ENCODE data around the gene CXXC1. TPM values are rescaled to one million over a fixed set of nuclear protein-coding genes. Genes with fewer than 3 reads are reported as not detected.

The CXXC1 gene
- total and polyA plus RNA-seq, 2 of the 8 experiments (the other 6 are each of a cell fraction or from before 2014, with no cell fraction given), result 73.3 to 136 TPM

- TF ChIP-seq, protein P1, sequence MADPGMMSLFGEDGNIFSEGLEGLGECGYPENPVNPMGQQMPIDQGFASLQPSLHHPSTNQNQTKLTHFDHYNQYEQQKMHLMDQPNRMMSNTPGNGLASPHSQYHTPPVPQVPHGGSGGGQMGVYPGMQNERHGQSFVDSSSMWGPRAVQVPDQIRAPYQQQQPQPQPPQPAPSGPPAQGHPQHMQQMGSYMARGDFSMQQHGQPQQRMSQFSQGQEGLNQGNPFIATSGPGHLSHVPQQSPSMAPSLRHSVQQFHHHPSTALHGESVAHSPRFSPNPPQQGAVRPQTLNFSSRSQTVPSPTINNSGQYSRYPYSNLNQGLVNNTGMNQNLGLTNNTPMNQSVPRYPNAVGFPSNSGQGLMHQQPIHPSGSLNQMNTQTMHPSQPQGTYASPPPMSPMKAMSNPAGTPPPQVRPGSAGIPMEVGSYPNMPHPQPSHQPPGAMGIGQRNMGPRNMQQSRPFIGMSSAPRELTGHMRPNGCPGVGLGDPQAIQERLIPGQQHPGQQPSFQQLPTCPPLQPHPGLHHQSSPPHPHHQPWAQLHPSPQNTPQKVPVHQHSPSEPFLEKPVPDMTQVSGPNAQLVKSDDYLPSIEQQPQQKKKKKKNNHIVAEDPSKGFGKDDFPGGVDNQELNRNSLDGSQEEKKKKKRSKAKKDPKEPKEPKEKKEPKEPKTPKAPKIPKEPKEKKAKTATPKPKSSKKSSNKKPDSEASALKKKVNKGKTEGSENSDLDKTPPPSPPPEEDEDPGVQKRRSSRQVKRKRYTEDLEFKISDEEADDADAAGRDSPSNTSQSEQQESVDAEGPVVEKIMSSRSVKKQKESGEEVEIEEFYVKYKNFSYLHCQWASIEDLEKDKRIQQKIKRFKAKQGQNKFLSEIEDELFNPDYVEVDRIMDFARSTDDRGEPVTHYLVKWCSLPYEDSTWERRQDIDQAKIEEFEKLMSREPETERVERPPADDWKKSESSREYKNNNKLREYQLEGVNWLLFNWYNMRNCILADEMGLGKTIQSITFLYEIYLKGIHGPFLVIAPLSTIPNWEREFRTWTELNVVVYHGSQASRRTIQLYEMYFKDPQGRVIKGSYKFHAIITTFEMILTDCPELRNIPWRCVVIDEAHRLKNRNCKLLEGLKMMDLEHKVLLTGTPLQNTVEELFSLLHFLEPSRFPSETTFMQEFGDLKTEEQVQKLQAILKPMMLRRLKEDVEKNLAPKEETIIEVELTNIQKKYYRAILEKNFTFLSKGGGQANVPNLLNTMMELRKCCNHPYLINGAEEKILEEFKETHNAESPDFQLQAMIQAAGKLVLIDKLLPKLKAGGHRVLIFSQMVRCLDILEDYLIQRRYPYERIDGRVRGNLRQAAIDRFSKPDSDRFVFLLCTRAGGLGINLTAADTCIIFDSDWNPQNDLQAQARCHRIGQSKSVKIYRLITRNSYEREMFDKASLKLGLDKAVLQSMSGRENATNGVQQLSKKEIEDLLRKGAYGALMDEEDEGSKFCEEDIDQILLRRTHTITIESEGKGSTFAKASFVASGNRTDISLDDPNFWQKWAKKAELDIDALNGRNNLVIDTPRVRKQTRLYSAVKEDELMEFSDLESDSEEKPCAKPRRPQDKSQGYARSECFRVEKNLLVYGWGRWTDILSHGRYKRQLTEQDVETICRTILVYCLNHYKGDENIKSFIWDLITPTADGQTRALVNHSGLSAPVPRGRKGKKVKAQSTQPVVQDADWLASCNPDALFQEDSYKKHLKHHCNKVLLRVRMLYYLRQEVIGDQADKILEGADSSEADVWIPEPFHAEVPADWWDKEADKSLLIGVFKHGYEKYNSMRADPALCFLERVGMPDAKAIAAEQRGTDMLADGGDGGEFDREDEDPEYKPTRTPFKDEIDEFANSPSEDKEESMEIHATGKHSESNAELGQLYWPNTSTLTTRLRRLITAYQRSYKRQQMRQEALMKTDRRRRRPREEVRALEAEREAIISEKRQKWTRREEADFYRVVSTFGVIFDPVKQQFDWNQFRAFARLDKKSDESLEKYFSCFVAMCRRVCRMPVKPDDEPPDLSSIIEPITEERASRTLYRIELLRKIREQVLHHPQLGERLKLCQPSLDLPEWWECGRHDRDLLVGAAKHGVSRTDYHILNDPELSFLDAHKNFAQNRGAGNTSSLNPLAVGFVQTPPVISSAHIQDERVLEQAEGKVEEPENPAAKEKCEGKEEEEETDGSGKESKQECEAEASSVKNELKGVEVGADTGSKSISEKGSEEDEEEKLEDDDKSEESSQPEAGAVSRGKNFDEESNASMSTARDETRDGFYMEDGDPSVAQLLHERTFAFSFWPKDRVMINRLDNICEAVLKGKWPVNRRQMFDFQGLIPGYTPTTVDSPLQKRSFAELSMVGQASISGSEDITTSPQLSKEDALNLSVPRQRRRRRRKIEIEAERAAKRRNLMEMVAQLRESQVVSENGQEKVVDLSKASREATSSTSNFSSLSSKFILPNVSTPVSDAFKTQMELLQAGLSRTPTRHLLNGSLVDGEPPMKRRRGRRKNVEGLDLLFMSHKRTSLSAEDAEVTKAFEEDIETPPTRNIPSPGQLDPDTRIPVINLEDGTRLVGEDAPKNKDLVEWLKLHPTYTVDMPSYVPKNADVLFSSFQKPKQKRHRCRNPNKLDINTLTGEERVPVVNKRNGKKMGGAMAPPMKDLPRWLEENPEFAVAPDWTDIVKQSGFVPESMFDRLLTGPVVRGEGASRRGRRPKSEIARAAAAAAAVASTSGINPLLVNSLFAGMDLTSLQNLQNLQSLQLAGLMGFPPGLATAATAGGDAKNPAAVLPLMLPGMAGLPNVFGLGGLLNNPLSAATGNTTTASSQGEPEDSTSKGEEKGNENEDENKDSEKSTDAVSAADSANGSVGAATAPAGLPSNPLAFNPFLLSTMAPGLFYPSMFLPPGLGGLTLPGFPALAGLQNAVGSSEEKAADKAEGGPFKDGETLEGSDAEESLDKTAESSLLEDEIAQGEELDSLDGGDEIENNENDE (IDR thresholded peaks at IDR 0.05; ENCODE audit: insufficient replicate concordance, low read length), result no peak
- TF ChIP-seq CEBPB (IDR thresholded peaks at IDR 0.05; ENCODE audit: low read depth, low read length), result no peak
- TF ChIP-seq MAX (IDR thresholded peaks at IDR 0.05), result peak; percentile 40
- TF ChIP-seq PHF8 (conservative IDR thresholded peaks at IDR 0.05; ENCODE audit: low read depth, low read length), result peak; percentile 64; the same call in 1 of the 2 replicates
- no peak for TF ChIP-seq POLR2AphosphoS5 (IDR thresholded peaks at IDR 0.05; ENCODE audit: low read depth, low read length)
- peak; percentile 26; the same call in 1 of the 2 replicates for TF ChIP-seq TCF12 (IDR thresholded peaks at IDR 0.05; ENCODE audit: low read depth, low read length)
- TF ChIP-seq EZH2 (IDR thresholded peaks at IDR 0.05; ENCODE audit: low read depth, low read length, severe bottlenecking), result no peak
- TF ChIP-seq ATF3 (IDR thresholded peaks at IDR 0.05; ENCODE audit: insufficient read depth, low read depth, low read length), result no peak
- peak; percentile 40; the same call in 1 of the 2 replicates for TF ChIP-seq CHD2 (IDR thresholded peaks at IDR 0.05; ENCODE audit: low read length)
Measured at GRCh38 chr18:50287441-50288347, at the start of gene CXXC1 (continued).

Data from H1 (cell line).